Kidney (tissue), 14 donors: ENCODE data around the gene IFFO2. TPM values are rescaled to one million over a fixed set of nuclear protein-coding genes. Genes with fewer than 3 reads are reported as not detected.

ENCODE experiments used
- DNase-seq, 5 donors: peaks; one replicate each; pipeline ENCODE4 v3.0.0-alpha.2; 2013 to 2020
- FAIRE-seq: peaks from 2 replicates; lab custom pipeline; 2012; peaks lifted over from hg19 to GRCh38; lab: Jason Lieb, UNC
- H3K27ac ChIP-seq, 2 donors: one replicate each; pipeline ENCODE4 v1.7.0; 2013; ENCODE audit warnings: low read depth in 2 of 2, low read length in 2 of 2, inconsistent platforms in 1 of 2
- H3K27me3 ChIP-seq: one replicate; pipeline ENCODE4 v1.7.1; 2013; ENCODE audit warnings: low read length, inconsistent platforms; ENCODE audit not compliant: control insufficient read depth, insufficient read depth
- H3K36me3 ChIP-seq, 3 donors: one replicate each; pipeline versions ENCODE4 v1.7.0 to v1.7.1; 2013; ENCODE audit warnings: low read length in 3 of 3, control low read depth in 1 of 3, inconsistent platforms in 1 of 3; ENCODE audit not compliant: insufficient read depth in 3 of 3, control insufficient read depth in 2 of 3
- H3K4me1 ChIP-seq, 3 donors: one replicate each; pipeline versions ENCODE4 v1.7.0 to v1.7.1; 2013; ENCODE audit warnings: low read length in 3 of 3, inconsistent platforms in 1 of 3, low read depth in 1 of 3; ENCODE audit not compliant: control insufficient read depth in 2 of 3, insufficient read depth in 2 of 3
- H3K4me3 ChIP-seq, 3 donors: one replicate each; pipeline versions ENCODE4 v1.7.0 to v1.8.1; 2013; ENCODE audit warnings: low read length in 3 of 3, control low read depth in 1 of 3, inconsistent platforms in 1 of 3
- H3K9ac ChIP-seq, 3 donors: one replicate each; pipeline versions ENCODE4 v1.7.0 to v1.7.1; 2013; ENCODE audit warnings: low read length in 3 of 3, control low read depth in 1 of 3, inconsistent platforms in 1 of 3
- H3K9me3 ChIP-seq, 3 donors: one replicate each; pipeline versions ENCODE4 v1.7.0 to v1.7.1; 2013; ENCODE audit warnings: low read length in 3 of 3, control low read depth in 1 of 3, inconsistent platforms in 1 of 3; ENCODE audit not compliant: control insufficient read depth in 2 of 3, insufficient read depth in 1 of 3
- CTCF ChIP-seq: IDR thresholded peaks from 3 replicates; pipeline ENCODE4 v1.5.1; 2012; ENCODE audit warnings: mild to moderate bottlenecking, moderate library complexity, borderline replicate concordance; ENCODE audit not compliant: insufficient read depth; ENCODE audit errors: extremely low read depth
- intact Hi-C: fragments of 100-400 bp; cut with DNase I; formaldehyde crosslinking; loops from one replicate; pipeline ENCODE4 v1.11.1; 2022
- polyA plus RNA-seq: library from polyadenylated mRNA; stranded (reverse); fragments of 350-450 nt; fragmentation: Illumina TruSeq; extraction: RNeasy Lipid Tissue Mini Kit (QIAGEN cat#74804); gene quantifications from one replicate; pipeline ENCODE4 v1.2.3, GENCODE V29; 2014; ENCODE audit warnings: low read depth, low replicate concordance; ENCODE audit not compliant: insufficient read depth
- total RNA-seq: library from RNA; stranded (reverse); fragmentation: NEBNext Ultra II Directional; extraction: Animal tissue kit (Norgen Biotek cat#: 25700); gene quantifications from one replicate; pipeline ENCODE4 v1.2.1, GENCODE V29; 2021
- donor health status: control.
- donor health status: control.
- donor health status: control.
- donor health status: control.
- donor health status: control.
- donor health status: DM: yes; HTN: yes; CAD: no.
- donor health status: Normal renal cell carcinoma (clear cell type).

The IFFO2 gene
- total and polyA plus RNA-seq, 2 donors from 2014 or later, result 7.5 to 23.1 TPM

- H3K9me3 ChIP-seq, result no peaks in the 10 kb centered on the region
- H3K27me3 ChIP-seq, result no peaks in the 10 kb centered on the region
- H3K9ac ChIP-seq, result no peak overlapping the region
- no peak overlapping the region for H3K4me3 ChIP-seq
- H3K36me3 ChIP-seq, result no peaks in the 10 kb centered on the region
- DNase-seq (no peak), FAIRE-seq (no peak)
- no peak overlapping the region for H3K27ac ChIP-seq
- H3K4me1 ChIP-seq, result no peaks in the 10 kb centered on the region
- no peak for TF ChIP-seq CTCF
- intact Hi-C loops, result no loop called here
Measured at GRCh38 chr1:18861590-18861989, 94.9 kb downstream of the IFFO2 start.

GRCh38 chr1:18861082-18861481, 95.4 kb downstream of the IFFO2 start:
- no peak overlapping the region for H3K4me3 ChIP-seq
- H3K27me3 ChIP-seq, result no peaks in the 10 kb centered on the region
- intact Hi-C loops, result no loop called here
- TF ChIP-seq CTCF, result no peak
- no peak overlapping the region for H3K27ac ChIP-seq
- no peaks in the 10 kb centered on the region for H3K4me1 ChIP-seq
- no peak overlapping the region for H3K9ac ChIP-seq
- FAIRE-seq (no peak), DNase-seq (no peak)
- H3K9me3 ChIP-seq, result no peaks in the 10 kb centered on the region
- no peaks in the 10 kb centered on the region for H3K36me3 ChIP-seq

- no peaks in the 10 kb centered on the region for H3K4me1 ChIP-seq
- no peak within 1 kb of the TSS for H3K9ac ChIP-seq
- TF ChIP-seq CTCF, result no peak
- DNase-seq (no peak), FAIRE-seq (no peak)
- no peaks in the 10 kb centered on the region for H3K36me3 ChIP-seq
- no peak within 1 kb of the TSS for H3K27ac ChIP-seq
- intact Hi-C loops, result no loop called here
- H3K4me3 ChIP-seq, result no peak within 1 kb of the TSS
- no peaks in the 10 kb centered on the region for H3K9me3 ChIP-seq
- no peaks in the 10 kb centered on the region for H3K27me3 ChIP-seq
Measured at GRCh38 chr1:18859560-18859959, 96.9 kb downstream of the IFFO2 start, which contains the start of gene TAS1R2. TSS of gene TAS1R2 (minus strand) at chr1:18859660. CDS start at chr1:18859660, 0 bp downstream.

GRCh38 chr1:18858070-18858688, 98.3 kb downstream of the IFFO2 start:
- Histone ChIP-seq H3K9me3 (no peaks in the 10 kb centered on the region), H3K36me3 (no peaks in the 10 kb centered on the region), H3K9ac (no peak overlapping the region), H3K27me3 (no peaks in the 10 kb centered on the region), H3K4me1 (no peaks in the 10 kb centered on the region), H3K4me3 (no peak overlapping the region), H3K27ac (no peak overlapping the region)
- FAIRE-seq, result no peak
- TF ChIP-seq CTCF, result no peak
- DNase-seq, result no peak
- intact Hi-C loops, result no loop called here
